Caco-2 (cell line): ENCODE measurements around the gene TYRP1. TPM values are rescaled to one million over a fixed set of nuclear protein-coding genes. Genes with fewer than 3 reads are reported as not detected.

Source experiments
- BruUV-seq: library from RNA; stranded (reverse); fragments of 400-500 nt; replicated peaks from 2 replicates; lab custom pipeline; 2021; lab: Mats Ljungman, UMichigan
- CTCF ChIA-PET: fragments of 300-600 bp; sonication (Branson Sonifier 250); formaldehyde crosslinking; loops from one replicate; lab custom pipeline; 2022; ENCODE audit warnings: antibody characterized with exemption; lab: Charles Lee
- POLR2A ChIA-PET: fragments of 300-600 bp; sonication (Branson Sonifier 250); formaldehyde crosslinking; loops from one replicate; lab custom pipeline; 2022; ENCODE audit warnings: antibody characterized with exemption; lab: Charles Lee
- DNase-seq, 2 experiments: peaks; one replicate each; pipeline versions ENCODE4 v3.0.0 to v3.0.0-alpha.2; 2020 to 2022
- H3K27me3 ChIP-seq: replicated peaks from 2 replicates; pipeline ENCODE4 v1.6.0; 2011; ENCODE audit warnings: low read length; ENCODE audit not compliant: control insufficient read depth, insufficient read depth
- H3K36me3 ChIP-seq: 2 replicates; pipeline ENCODE4 v1.5.1; 2011; ENCODE audit warnings: low read length; ENCODE audit not compliant: control insufficient read depth, insufficient read depth
- H3K4me1 ChIP-seq: fragments of 250-450 bp; sonication (Bioruptor Pico); 2 replicates; pipeline ENCODE4 v1.5.1; 2020; ENCODE audit warnings: mild to moderate bottlenecking
- H3K4me3 ChIP-seq: 2 replicates; pipeline ENCODE4 v1.5.1; 2011; ENCODE audit warnings: low read depth, mild to moderate bottlenecking, control low read depth, low read length
- H3K9me3 ChIP-seq: fragments of 250-450 bp; sonication (Bioruptor Pico); 2 replicates; pipeline ENCODE4 v1.5.1; 2020; ENCODE audit warnings: mild to moderate bottlenecking, moderate library complexity
- H3K27ac Mint-ChIP-seq: one replicate; pipeline ENCODE4 v1.8.0; 2022; ENCODE audit warnings: mixed read lengths; ENCODE audit not compliant: unreplicated experiment
- H3K27me3 Mint-ChIP-seq: one replicate; pipeline ENCODE4 v1.8.0; 2022; ENCODE audit warnings: mixed read lengths; ENCODE audit not compliant: insufficient read depth, unreplicated experiment
- H3K36me3 Mint-ChIP-seq: one replicate; pipeline ENCODE4 v1.8.0; 2022; ENCODE audit warnings: mild to moderate bottlenecking, mixed read lengths; ENCODE audit not compliant: insufficient read depth, unreplicated experiment
- H3K4me1 Mint-ChIP-seq: one replicate; pipeline ENCODE4 v1.8.0; 2022; ENCODE audit warnings: low read depth, mixed read lengths; ENCODE audit not compliant: unreplicated experiment
- H3K4me3 Mint-ChIP-seq: one replicate; pipeline ENCODE4 v1.8.0; 2022; ENCODE audit warnings: mild to moderate bottlenecking, moderate library complexity, mixed read lengths; ENCODE audit not compliant: unreplicated experiment
- H3K9me3 Mint-ChIP-seq: one replicate; pipeline ENCODE4 v1.8.0; 2022; ENCODE audit warnings: mixed read lengths; ENCODE audit not compliant: unreplicated experiment
- CTCF ChIP-seq, 2 experiments: fragments of 200-600 bp in 1 of 2; IDR thresholded peaks; 1 replicate in 1 of 2; 2 replicates in 1 of 2; pipeline versions ENCODE4 v1.5.1 to v1.8.0; 2011 to 2022; ENCODE audit warnings: antibody characterized with exemption in 1 of 2, control low read depth in 1 of 2, inconsistent platforms in 1 of 2, low read depth in 1 of 2, low read length in 1 of 2, mild to moderate bottlenecking in 1 of 2, moderate library complexity in 1 of 2; ENCODE audit not compliant: insufficient read depth in 1 of 2, severe bottlenecking in 1 of 2, unreplicated experiment in 1 of 2
- intact Hi-C: fragments of 100-400 bp; cut with micrococcal nuclease; formaldehyde crosslinking; loops from one replicate; pipeline ENCODE4 v1.10.0; 2022; ENCODE audit not compliant: unreplicated experiment
- total RNA-seq: library from RNA; stranded (reverse); gene quantifications from 2 replicates; pipeline ENCODE4 v1.2.3, GENCODE V29; 2022

The TYRP1 gene
- total RNA-seq, 1 experiment from 2014 or later = not detected

- H3K9me3 Mint-ChIP-seq = no peaks in the 10 kb centered on the region
- H3K4me3 Mint-ChIP-seq = no peak overlapping the region
- no peak for DNase-seq
- no peaks in the 10 kb centered on the region for H3K4me1 Mint-ChIP-seq
- Histone ChIP-seq H3K4me1 (no peaks in the 10 kb centered on the region), H3K4me3 (no peak overlapping the region), H3K9me3 (no peaks in the 10 kb centered on the region), H3K27me3 (no peaks in the 10 kb centered on the region), H3K36me3 (no peaks in the 10 kb centered on the region)
- H3K27ac Mint-ChIP-seq = no peak overlapping the region
- no peaks in the 10 kb centered on the region for H3K27me3 Mint-ChIP-seq
- CTCF ChIA-PET = no interaction called here
- BruUV-seq = no TSS peak
- intact Hi-C loops = no loop called here
- H3K36me3 Mint-ChIP-seq = no peaks in the 10 kb centered on the region
- no peak for TF ChIP-seq CTCF (IDR thresholded peaks at IDR 0.05; ENCODE audit: insufficient read depth in 1 of 2, low read depth in 1 of 2, low read length in 1 of 2, severe bottlenecking in 1 of 2, unreplicated experiment in 1 of 2)
- POLR2A ChIA-PET = no interaction called here
Measured at GRCh38 chr9:12753931-12754330, 60.7 kb downstream of the TYRP1 start.

GRCh38 chr9:12759761-12760160 is 66.6 kb downstream of the TYRP1 start:
- BruUV-seq = no TSS peak
- no peaks in the 10 kb centered on the region for H3K36me3 Mint-ChIP-seq
- POLR2A ChIA-PET = no interaction called here
- DNase-seq = no peak
- CTCF ChIA-PET = no interaction called here
- H3K27ac Mint-ChIP-seq = no peak overlapping the region
- no peak for TF ChIP-seq CTCF (IDR thresholded peaks at IDR 0.05; ENCODE audit: insufficient read depth in 1 of 2, low read depth in 1 of 2, low read length in 1 of 2, severe bottlenecking in 1 of 2, unreplicated experiment in 1 of 2)
- Histone ChIP-seq H3K9me3 (no peaks in the 10 kb centered on the region), H3K27me3 (no peaks in the 10 kb centered on the region), H3K36me3 (no peaks in the 10 kb centered on the region), H3K4me1 (no peaks in the 10 kb centered on the region), H3K4me3 (no peak overlapping the region)
- intact Hi-C loops = no loop called here
- no peaks in the 10 kb centered on the region for H3K9me3 Mint-ChIP-seq
- no peak overlapping the region for H3K4me3 Mint-ChIP-seq
- H3K4me1 Mint-ChIP-seq = peaks cover 6% of the 10 kb centered on the region
- no peaks in the 10 kb centered on the region for H3K27me3 Mint-ChIP-seq

Other genes starting within 250 kb of the TYRP1 start
- 0.58 TPM in 1 of 2 replicates, not detected in the other for gene LURAP1L, start 81.6 kb downstream of the TYRP1 start, total RNA-seq